Activated CD8-positive, alpha-beta memory T cell treated with anti-CD3 and anti-CD28 coated beads for 48 hours (primary cell): Measurements from ENCODE around the gene ARHGAP21.

Experiments
- DNase-seq, 3 experiments: peaks; one replicate each; pipeline ENCODE4 v3.0.0-alpha.2; 2020; ENCODE audit warnings: low read depth in 2 of 3, low spot score in 2 of 3

Gene ARHGAP21

DNA sequence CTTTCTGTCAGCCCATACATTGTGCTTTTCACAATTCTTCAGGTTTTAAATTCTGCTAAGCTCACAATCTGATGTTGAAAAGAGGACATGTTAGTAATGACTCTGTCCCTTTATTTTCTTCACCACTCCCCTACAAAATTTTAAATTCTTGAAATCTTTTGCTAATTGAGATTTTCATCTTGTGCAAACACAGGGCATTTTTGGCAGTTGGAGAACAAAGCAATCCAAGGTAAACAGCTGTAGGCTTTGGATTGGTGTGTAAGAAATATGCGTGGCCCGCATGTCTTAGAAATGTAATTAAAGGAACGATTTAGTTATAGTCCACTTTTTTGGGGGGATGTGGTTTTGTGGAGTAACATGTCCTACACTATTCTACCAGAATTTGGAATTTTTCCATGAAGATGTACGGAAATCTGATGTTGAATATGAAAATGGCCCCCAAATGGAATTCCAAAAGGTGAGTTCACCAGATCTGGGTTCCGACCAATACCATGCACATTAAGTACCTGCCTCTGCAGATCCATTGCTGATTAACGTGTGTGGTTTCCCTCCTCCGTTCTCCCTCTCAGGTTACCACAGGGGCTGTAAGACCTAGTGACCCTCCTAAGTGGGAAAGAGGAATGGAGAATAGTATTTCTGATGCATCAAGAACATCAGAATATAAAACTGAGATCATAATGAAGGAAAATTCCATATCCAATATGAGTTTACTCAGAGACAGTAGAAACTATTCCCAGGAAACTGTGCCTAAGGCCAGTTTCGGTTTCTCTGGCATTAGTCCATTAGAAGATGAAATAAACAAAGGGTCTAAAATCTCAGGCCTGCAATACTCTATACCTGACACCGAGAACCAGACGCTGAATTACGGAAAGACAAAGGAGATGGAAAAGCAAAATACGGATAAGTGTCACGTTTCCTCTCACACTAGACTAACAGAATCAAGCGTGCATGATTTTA lies 181.1 kb downstream of the ARHGAP21 start:
- no peak for DNase-seq

DNA sequence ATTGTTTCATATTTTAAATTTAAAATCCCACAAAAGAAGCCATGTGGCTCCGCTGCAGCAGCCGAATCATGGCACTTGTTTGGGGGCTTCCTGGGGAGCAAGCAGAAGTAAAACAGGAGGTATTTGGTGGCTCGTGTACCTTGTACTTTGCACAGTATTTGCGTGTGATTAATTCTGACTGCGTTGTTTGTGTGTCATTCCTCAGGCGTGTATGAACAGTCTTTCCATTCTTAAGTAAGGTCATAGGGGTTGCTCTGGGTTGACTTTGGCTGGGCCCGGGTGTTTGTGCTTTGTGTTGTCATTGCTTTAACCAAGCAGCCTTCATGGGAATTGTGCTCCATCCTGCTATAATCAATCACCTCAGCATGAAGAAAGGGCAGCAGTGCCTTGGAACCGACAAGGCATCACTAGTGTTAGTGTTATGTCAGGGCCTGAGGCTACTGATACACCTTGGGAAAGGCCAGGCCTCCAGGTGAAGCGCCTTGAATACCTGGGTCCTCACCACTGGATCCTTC lies 182.4 kb downstream of the ARHGAP21 start:
- no peak for DNase-seq

DNA sequence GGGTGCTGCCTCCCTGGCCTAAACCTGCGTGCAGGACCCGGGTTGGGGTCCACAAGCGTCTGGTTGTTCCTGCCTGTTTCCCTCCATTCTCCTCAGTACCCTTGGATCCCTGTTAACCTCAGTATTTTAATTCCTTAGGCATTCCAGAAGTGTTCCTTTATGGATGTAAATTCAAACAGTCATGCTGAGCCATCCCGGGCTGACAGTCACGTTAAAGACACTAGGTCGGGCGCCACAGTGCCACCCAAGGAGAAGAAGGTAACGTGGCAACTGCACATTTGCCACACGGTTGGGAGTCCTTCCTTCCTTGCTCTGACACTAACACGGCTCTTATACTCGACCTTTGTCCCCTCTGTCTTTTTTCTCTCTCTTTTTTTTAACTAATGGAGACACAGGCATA lies 187.1 kb downstream of the ARHGAP21 start:
- DNase-seq: no peak

DNA sequence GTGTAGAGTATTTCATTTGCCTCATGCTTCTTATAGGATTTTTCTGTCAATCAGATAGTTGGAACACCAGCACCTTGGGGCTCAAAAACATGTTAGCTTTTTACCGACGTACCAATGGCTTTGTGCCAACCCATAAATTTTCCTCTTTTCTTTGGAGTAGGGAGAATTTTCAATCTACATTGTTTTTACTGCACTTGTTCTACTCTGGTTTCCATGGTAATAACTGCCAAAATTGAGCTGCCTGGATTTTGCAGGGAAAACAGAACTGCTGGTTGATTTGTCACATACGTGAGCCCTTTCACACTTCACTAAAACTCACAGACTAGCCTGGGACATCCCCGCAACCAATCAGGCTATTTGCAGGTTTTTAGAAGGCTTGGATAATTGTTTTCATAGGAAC lies 189.7 kb downstream of the ARHGAP21 start:
- DNase-seq: no peak
